NCI-H82 treated with DMSO at 0.1 percent for 48 hours (cell line): Measurements from ENCODE around the gene MPL.
"Not testable (repeated sequence)": the region's sequence is repeated elsewhere in the genome, so short reads cannot be mapped to it uniquely, and the experiment has no call there.

Source experiments
- DNase-seq: peaks from one replicate; lab custom pipeline; 2025; ENCODE audit not compliant: unreplicated experiment; lab: John Stamatoyannopoulos, UW

Gene MPL

DNA sequence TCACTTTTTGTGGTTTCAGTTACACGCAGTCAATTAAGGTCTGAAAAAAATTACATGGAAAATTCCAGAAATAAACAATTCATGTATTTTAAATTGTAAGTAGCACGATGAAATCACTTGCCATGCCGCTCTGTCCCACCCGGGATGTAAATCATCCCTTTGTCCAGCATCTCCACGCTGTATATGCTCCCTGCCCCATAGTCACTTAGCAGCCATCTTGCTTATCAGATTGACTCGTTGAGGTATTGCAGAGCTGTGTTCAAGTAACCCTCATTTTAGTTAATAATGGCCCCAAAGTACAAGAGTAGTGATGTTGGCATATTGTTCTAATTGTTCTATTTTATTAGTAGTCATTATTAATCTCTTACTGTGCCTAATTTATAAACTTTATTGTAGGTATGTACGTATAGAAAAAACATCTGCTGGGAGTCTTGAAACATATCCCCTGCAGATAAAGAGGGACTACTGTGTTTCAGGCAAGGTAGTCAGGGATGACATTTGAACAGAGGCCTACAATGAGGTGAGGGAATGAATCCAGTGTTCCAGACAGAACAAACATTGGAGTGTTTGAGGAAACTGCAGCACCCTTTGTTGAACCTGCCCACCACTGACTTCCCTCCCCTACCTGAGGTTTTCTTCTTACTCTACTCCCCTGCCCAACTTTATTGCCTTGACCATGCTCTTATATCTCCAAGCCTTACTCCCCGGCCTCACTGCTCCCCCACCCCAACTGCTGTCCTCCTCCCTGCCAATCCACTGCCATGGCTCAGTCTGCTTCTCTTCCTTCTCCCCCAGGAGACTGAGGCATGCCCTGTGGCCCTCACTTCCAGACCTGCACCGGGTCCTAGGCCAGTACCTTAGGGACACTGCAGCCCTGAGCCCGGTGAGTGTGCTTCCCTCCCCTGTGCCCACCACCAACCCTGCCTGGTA, 14.1 kb downstream of the MPL start:
- DNase-seq = no peak

DNA sequence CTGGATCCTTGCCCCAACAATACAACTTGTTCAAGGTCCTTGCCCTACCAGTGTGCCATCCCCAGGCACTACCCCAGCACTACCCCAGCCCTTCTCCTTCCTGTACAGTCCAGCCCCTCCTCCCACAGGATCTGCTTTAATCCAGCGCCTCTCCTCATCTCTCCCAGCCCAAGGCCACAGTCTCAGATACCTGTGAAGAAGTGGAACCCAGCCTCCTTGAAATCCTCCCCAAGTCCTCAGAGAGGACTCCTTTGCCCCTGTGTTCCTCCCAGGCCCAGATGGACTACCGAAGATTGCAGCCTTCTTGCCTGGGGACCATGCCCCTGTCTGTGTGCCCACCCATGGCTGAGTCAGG, 14.7 kb downstream of the MPL start:
- no peak for DNase-seq

DNA sequence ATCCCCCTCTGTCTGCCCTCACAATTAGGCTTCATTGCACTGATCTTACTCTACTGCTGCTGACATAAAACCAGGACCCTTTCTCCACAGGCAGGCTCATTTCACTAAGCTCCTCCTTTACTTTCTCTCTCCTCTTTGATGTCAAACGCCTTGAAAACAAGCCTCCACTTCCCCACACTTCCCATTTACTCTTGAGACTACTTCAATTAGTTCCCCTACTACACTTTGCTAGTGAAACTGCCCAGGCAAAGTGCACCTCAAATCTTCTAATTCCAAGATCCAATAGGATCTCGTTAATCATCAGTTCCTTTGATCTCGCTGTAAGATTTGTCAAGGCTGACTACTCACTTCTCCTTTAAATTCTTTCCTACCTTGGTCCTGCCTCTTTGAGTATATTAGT, 15.3 kb downstream of the MPL start:
- DNase-seq = no peak

DNA sequence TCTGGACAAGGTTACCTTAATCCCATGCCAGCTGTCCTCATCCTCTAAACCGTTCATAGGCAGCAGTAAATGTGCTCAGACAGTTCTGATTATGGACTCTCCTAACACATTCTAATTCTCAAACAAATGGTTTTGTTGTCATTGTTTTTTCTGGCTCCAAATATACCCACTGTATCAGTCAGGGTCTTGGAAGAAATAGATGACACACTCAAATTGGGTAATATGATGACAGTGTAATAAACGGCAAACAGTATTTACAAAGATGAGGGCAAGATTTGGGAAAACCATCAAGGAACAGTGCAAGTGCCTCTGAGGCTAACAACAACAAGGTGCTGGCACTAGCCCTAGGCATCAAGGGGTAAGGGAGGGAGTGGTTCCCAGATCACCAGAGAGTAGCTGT, 16.9 kb downstream of the MPL start:
- no peak for DNase-seq

DNA sequence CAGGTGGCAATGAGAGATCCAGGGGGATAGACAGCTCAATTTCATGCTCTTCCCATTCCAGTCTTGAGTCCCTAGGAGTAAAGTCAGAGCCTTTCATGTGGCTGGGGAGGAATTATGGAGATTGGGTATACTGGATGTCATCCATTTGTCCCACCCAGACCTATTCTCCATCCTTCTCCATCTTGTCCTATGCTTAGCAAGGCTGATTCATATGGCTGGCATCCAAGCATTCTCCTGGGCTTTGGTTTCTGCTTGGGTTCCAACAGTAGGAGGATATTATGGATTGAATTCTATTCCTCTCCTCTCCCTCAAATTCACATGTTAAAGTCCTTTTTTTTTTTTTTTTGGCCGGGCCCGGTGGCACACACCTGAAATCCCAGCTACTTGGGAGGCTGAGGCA, 17.3 kb downstream of the MPL start:
- no peak for DNase-seq

DNA sequence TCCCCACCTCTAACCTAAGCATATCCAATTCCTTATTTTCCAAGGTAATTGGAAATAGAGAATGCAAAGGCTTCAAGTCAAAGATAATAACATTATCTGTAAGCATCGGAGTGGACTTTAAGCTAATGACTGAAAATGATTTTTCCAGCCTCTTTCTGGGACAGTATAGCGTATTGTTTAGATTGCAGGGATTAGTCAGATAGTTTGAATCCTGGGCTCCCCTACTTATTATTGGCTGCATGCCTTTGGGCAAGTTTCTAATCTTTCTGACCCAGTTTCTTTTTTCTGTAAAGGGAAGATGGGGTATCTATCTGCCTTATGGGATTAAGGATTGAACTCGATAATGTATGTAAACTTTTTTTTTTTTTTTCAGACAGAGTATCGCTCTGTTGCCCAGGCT, 19.6 kb downstream of the MPL start:
- DNase-seq = no peak

DNA sequence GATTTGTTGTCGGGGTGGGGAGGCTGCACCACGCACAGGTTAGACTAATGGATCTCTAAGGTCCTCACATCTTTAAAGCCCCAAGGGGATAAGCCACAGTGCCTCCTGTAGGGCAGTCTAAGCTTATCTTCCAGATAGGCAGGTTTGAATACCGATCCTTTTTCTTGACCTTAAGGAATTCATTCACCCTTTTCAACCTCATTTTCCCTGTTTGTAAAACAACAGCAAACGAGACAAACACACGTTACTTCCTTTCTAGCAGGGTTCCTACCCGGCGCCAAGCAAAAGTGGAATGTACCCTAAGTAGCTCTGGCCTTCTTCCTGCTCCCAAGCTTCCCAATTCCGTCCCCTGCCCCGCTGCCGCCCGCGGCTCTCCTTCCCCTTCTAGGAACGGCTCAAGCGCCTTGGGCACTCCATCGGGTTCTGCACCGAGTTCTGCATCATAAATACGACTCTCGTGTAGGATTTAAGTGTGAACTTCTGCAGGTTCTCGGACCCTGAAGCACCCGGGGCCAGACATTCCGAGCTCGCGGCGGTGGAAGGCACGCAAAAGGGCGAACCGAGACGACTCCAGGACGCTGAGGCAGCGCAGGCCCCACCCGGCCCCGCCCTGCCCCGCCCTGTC, 20.6 kb downstream of the MPL start:
- DNase-seq = peak; percentile 69

DNA sequence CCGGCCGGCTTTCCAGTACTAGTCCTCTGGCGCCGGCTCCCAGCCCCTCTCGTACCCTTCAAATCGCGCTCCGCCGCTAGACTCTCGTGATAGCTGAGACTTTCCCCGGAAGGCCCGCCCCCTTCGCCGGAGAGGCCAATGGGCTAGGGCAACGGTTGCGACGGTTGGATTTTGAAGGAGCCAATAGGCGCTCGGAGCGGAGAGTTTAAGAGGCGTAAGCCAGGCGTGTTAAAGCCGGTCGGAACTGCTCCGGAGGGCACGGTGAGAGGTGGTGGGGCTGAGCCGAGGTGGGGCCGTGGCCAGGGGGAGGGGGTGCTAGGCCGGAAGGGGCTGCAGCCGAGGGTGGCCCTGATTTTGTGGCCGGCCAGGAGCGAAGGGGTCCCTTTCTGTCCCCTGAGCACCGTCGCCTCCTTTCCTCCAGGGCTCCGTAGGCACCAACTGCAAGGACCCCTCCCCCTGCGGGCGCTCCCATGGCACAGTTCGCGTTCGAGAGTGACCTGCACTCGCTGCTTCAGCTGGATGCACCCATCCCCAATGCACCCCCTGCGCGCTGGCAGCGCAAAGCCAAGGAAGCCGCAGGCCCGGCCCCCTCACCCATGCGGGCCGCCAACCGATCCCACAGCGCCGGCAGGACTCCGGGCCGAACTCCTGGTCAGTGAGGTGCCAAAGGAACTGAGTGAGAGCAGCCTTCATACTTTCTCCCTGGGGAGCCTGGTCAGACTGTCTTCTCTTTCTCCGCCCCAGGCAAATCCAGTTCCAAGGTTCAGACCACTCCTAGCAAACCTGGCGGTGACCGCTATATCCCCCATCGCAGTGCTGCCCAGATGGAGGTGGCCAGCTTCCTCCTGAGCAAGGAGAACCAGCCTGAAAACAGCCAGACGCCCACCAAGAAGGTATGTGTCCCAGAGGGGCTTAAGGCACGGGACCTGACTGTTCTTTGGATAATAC, 21.4 kb downstream of the MPL start, which contains the start of gene CDC20:
TSS of gene CDC20 (plus strand) at position 236 of the 948 bp plus-strand sequence. CDS start at position 471, 235 bp downstream.
- peak; percentile 98 for DNase-seq

DNA sequence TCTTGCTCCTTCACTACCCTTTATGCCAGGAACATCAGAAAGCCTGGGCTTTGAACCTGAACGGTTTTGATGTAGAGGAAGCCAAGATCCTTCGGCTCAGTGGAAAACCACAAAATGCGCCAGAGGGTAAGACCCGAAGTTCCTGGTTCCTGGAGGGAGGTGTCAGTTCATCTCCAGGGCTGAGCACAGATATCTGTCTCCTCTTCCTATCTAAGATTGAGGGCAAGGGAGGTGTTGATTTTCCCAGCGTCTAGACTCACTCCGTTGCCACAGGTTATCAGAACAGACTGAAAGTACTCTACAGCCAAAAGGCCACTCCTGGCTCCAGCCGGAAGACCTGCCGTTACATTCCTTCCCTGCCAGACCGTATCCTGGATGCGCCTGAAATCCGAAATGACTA, 22.1 kb downstream of the MPL start:
- no peak for DNase-seq

DNA sequence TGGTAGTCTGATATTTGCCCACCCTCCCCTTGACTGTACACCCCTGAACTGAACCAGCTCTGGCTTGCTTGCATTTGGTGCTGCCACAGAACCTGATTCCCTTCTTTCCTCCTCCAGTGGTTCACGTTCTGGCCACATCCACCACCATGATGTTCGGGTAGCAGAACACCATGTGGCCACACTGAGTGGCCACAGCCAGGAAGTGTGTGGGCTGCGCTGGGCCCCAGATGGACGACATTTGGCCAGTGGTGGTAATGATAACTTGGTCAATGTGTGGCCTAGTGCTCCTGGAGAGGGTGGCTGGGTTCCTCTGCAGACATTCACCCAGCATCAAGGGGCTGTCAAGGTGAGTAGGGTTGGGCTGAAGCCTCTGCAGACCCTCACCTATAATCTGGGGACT, 23.0 kb downstream of the MPL start:
- DNase-seq = no peak

DNA sequence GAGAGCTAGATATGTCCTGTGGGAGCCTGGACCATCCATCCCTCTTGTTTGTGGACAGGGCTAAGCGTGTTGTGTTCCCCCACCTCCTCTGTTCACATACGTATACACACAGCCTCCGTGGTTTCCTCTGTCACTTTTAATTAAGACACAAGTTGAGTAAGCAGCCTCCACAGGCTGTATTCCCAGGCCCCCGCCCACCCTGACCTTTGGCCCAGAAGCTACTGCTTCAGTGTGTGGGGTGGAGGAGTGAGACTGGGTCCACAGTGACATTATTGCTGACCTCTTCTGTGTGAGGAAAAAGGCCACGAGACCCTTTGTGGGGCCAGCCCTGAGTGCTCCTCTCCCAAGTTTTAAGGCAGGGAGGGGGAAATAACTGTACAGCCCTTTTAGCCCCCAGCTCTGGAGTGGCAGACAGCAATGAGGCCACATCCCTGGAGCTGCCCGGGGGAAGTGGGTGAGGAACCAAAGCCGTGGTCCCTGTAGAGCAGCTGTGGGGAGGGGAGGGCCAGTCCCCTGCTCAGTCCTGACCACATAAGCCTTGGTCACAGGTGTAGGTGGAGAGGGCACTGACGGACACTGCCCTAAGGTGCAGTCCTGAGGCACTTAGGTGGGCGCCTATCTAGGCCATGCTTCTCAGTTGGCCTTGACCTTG, 25.8 kb downstream of the MPL start:
- DNase-seq = no peak

DNA sequence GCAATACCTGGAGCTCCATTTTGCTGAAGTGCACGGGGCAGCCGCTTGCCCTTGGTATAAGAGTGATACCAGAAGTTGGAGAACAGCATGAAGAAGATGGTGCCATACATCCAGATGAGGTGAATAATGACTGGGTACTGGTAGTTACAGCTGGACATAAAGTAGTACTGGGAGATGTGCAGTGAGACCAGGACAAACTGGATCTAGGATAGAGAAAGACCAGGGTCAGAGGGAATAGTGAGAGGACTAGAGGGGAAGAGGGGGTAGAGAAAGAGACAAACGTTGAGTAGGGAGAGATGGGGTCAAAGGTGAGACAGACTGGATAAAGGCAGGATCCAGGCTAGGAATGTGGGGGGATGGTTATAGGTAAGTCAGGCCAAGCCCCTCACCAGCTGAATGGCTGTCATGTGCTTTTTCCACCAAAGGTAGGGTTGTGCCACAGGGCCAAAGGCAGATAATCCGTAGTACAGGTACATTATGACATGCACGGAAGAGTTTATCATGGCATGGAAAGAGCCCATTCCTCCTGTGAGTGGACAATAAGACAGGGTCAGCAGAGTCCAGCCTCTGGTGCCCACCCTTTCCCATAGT, 26.4 kb downstream of the MPL start:
- no peak for DNase-seq

DNA sequence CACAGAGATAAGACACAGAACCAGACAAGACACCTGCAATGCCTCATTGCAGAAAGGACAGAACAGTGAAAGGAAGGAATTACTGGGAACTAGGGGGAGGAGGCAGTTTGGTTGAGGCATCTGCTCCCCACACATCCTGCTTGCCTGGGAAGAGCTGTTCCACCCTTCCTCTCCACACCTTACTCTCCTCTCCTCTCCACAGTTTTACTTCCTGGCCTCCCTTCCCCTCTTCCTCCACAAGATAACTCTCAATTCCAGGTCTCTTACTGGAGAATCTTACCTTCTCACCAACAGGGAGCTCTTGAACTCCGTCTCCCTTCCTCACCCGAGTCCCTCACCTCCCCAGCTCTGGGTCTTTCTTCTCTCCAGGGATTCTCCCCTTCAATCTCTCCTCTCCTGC, 28.1 kb downstream of the MPL start:
- no peak for DNase-seq

DNA sequence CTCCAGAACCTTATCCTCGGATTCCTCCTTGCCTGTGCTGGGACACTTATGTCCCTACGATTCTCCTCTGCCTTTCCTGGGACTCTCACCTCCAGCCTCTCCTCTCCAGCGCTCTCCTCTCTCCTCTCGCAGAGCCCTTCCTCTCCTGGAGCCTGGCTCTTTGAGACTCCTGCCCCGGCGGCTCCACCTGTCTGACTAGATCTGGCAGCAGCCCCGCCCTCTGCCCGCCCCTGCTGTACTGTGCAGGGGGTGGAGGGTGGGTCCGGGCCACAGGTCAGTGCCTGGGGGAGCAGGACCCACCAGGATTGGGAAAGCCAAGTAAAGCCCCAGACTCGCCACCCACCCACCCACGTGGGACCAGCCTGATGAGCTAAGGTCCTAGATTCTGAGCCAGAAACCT, 28.6 kb downstream of the MPL start:
- no peak for DNase-seq

DNA sequence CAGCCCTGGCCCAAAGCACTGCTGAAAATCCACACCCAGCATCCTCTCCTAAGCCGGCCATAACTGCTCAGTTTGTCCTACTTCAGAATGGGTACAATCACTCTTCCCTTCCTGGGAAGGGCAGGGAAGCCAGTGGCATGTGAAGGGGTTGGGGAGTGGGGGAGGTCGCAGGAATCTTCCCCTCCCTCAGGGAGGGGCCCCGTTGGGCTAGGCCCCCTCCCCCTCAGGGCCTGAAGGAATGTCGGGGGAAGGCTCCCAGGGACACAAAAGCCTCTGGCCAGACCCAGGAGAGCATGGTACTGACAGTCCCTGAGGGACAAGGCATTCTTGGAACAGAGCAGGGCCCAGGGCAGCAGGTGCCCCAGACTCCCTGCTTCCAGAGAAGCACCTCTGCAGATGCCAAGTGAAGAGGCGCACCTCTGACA, 29.0 kb downstream of the MPL start:
- DNase-seq = no peak

DNA sequence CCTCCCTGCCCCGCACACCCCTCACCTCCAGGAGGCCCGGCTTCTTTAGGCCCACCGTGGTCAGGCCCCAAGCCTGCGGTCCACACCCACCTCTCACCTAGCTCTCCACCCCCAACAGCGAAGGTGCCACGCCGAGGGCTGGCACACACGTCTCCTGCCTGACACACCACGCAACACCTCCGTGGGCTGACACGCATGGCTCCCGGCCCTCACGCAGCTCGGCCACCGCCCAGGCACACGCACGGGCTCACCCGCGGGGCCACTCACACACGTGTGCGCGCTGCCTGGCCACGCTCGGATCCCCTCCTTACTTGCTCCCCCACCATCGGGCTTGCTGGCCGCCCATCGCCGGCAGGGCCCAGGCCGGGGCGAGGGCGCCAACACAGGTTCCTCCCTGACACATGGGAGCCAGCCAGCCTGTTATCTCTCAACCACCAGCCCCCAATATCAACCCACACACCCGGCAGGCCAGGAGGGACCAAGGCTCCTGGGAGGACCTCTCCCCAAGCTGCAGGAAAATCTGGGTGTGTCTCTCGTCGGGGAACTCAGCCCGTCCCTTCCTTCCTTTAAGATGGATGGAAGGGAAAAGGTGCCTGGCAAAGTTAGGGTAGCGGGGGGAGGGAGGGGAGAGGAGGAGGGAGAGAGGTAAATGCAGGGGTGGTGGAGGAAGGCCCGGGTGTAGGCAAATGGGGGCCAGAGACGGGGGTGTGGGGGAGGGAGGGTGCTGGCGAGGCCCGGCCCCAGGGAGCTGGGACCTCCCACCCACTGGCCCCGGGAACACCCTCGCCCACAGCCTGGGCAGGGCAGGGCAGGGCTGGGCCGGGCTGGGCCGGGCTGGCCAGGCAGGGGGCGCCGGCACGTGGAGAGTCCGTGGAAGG, 29.6 kb downstream of the MPL start:
- no peak for DNase-seq

DNA sequence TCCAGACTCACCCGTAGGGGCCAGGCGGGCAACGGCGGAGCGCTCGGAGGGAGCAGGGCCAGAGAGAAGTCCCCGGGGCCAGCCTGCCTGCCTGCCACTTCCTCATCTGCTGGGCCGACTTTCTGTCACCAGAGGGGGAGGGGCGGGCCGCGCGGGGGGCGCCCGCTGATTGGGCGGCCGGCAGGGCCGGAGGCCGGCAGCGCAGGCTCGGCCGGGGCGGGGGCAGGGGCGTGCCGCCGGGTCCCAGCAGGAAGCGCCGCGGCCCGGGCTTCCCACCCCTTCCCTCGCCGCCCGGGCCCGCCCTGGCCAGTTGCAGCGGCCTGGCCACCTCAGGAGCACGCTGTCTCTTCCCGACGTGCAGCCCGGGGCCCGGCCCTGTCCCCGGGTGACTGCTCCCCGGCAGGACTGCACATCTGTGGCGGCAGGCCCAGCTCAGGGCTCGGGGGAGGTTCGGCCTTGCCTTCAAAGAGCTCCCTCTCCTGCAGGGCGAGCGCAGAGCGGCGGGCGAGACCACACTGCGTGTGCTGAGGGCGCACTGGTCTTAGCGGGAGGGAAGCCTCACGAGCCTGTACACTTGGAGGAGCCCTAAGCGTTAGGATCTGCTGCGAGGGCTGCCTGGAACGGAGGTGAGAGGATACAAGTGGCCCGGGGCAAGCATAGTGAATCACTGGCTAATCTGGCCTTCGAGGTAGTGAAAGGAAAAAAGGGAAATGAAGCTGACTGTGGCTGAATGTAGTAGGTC, 30.5 kb downstream of the MPL start, which contains the start of gene ELOVL1:
TSS of gene ELOVL1 (minus strand) at position 108 of the 742 bp plus-strand sequence. CDS start 2,402 bp downstream, outside the sequence.
- peak; percentile 66 for DNase-seq

DNA sequence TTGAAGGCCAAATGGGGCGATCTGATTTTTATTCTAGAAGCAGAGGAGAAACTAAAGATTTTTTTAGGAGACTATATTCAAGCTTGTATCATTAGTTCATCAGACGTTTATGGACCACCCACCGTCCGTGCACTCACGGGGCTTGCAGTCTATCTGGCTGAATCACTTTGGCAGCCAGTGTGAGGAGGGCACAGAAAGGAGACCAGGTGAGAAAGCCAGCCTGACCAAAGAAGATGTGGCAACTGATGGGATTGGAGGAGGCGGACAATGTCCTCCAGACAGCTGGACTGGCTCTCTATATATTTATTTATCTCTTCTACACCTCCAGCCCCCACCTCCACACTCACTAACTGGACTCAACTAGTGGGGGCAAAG, 31.0 kb downstream of the MPL start:
- DNase-seq = no peak

DNA sequence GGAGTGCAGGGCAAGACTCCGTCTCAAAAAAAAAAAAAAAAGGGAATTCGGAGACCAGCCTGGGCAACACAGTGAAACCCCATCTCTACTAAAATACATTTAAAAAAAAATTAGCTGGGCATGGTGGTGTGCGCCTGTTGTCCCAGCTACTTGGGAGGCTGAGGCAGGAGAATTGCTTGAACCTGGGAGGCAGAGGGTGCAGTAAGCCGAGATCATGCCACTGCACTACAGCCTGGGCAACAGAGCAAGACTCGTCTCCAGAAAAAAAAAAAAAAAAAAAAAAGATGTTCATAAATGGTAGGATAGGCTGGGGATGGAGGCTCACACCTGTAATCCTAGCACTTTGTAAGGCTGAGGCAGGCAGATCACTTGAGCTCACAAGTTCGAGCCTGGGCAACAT, 32.2 kb downstream of the MPL start:
- DNase-seq = not testable (repeated sequence)
